ENCODE data around the gene ACP7.

DNA sequence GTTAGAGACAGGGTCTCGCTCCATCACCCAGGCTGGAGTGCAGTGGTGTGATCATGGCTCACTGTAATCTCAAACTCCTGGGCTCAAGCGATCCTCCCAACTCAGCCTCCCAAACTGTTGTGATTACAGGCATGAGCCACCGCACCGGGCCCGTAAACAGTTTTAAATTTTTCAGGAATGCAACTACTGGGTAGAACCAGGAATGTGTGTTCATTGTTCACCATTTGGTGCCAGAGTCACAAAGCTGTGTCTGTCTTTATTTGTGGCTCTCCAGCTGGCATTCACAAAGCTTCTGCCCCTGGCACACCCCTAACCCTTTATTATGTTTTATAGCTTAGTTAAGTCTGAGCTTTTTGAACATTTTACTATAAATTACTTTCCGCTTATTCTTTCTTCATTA lies 19.8 kb upstream of the ACP7 start:
- TF ChIP-seq, protein P1, sequence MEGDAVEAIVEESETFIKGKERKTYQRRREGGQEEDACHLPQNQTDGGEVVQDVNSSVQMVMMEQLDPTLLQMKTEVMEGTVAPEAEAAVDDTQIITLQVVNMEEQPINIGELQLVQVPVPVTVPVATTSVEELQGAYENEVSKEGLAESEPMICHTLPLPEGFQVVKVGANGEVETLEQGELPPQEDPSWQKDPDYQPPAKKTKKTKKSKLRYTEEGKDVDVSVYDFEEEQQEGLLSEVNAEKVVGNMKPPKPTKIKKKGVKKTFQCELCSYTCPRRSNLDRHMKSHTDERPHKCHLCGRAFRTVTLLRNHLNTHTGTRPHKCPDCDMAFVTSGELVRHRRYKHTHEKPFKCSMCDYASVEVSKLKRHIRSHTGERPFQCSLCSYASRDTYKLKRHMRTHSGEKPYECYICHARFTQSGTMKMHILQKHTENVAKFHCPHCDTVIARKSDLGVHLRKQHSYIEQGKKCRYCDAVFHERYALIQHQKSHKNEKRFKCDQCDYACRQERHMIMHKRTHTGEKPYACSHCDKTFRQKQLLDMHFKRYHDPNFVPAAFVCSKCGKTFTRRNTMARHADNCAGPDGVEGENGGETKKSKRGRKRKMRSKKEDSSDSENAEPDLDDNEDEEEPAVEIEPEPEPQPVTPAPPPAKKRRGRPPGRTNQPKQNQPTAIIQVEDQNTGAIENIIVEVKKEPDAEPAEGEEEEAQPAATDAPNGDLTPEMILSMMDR (IDR thresholded peaks at IDR 0.05; ENCODE audit: insufficient read depth, low read length, poor library complexity, severe bottlenecking) = no peak
- no peak for TF ChIP-seq EZH2phosphoT487 (conservative IDR thresholded peaks at IDR 0.05; ENCODE audit: low read length)
